RWPE1 (cell line): ENCODE measurements around the gene MTMR10.

ENCODE experiments used
- CTCF ChIA-PET: fragments of 350-600 bp; sonication (Branson Sonifier 250); formaldehyde crosslinking; extraction: SDS; loops from one replicate; lab custom pipeline; 2021; lab: Yijun Ruan, JAX
- POLR2A ChIA-PET: fragments of 400-600 bp; formaldehyde crosslinking; extraction: SDS; loops from one replicate; lab custom pipeline; 2020; ENCODE audit warnings: antibody characterized with exemption; ENCODE audit not compliant: low non-redundant PET; lab: Yijun Ruan, JAX
- DNase-seq: peaks from one replicate; pipeline ENCODE4 v3.0.0; 2012; ENCODE audit warnings: low spot score
- H3K27ac ChIP-seq: fragments of 450-650 bp; 2 replicates; pipeline ENCODE4 v1.5.1; 2017
- CTCF ChIP-seq: fragments of 450-650 bp; conservative IDR thresholded peaks from 2 replicates; pipeline ENCODE4 v1.5.1; 2017; ENCODE audit warnings: low read depth, mild to moderate bottlenecking

Gene MTMR10

GRCh38 chr15:30903497-30904187, 87.8 kb downstream of the MTMR10 start, which contains the start of gene FAN1:
Gene FAN1 (plus strand): TSS chr15:30903915. CDS start chr15:30904664, 749 bp downstream.
- peak; percentile 92 for DNase-seq
- peak within 1 kb of the TSS; percentile 78 for H3K27ac ChIP-seq
- no peak for TF ChIP-seq CTCF
- POLR2A ChIA-PET, result interaction anchor here (0.6 kb wide), 2 partner anchors 43 to 236 kb away, joined by 3 to 9 read pairs; no protein-coding TSS in a partner anchor
- CTCF ChIA-PET, result interaction anchor here (1.5 kb wide), 1 partner anchor 10 kb away, joined by 4 read pairs; no protein-coding TSS in a partner anchor

- POLR2A ChIA-PET, result no interaction called here
Observed at GRCh38 chr15:30901889-30902288, 89.5 kb downstream of the MTMR10 start.

GRCh38 chr15:30896211-30896606, 95.2 kb downstream of the MTMR10 start:
- ChIA-PET POLR2A (no interaction called here), CTCF (interaction anchor here (1.6 kb wide), 1 partner anchor 233 kb away, joined by 7 read pairs; no protein-coding TSS in a partner anchor)
- H3K27ac ChIP-seq, result no peak overlapping the region
- no peak for TF ChIP-seq CTCF
- DNase-seq, result no peak

More at GRCh38 chr15:30901889-30902288, 89.5 kb downstream of the MTMR10 start:
- CTCF ChIA-PET, result no interaction called here
- H3K27ac ChIP-seq, result no peak overlapping the region
- TF ChIP-seq CTCF, result no peak
- no peak for DNase-seq

GRCh38 chr15:30895461-30896210, 95.8 kb downstream of the MTMR10 start:
- ChIA-PET POLR2A (no interaction called here), CTCF (interaction anchor here (0.6 to 1.7 kb wide), 4 partner anchors 29 to 404 kb away, joined by 4 to 7 read pairs (median 5); no protein-coding TSS in a partner anchor)
- H3K27ac ChIP-seq, result no peak overlapping the region
- no peak for TF ChIP-seq CTCF
- DNase-seq, result no peak

GRCh38 chr15:30889196-30889595, 102.2 kb downstream of the MTMR10 start:
- ChIA-PET CTCF (interaction anchor here (0.7 kb wide), 1 partner anchor 240 kb away, joined by 4 read pairs; no protein-coding TSS in a partner anchor), POLR2A (no interaction called here)
- no peak overlapping the region for H3K27ac ChIP-seq
- DNase-seq, result no peak
- no peak for TF ChIP-seq CTCF
